ENCODE results near the gene LRRC8E.

The LRRC8E gene

DNA sequence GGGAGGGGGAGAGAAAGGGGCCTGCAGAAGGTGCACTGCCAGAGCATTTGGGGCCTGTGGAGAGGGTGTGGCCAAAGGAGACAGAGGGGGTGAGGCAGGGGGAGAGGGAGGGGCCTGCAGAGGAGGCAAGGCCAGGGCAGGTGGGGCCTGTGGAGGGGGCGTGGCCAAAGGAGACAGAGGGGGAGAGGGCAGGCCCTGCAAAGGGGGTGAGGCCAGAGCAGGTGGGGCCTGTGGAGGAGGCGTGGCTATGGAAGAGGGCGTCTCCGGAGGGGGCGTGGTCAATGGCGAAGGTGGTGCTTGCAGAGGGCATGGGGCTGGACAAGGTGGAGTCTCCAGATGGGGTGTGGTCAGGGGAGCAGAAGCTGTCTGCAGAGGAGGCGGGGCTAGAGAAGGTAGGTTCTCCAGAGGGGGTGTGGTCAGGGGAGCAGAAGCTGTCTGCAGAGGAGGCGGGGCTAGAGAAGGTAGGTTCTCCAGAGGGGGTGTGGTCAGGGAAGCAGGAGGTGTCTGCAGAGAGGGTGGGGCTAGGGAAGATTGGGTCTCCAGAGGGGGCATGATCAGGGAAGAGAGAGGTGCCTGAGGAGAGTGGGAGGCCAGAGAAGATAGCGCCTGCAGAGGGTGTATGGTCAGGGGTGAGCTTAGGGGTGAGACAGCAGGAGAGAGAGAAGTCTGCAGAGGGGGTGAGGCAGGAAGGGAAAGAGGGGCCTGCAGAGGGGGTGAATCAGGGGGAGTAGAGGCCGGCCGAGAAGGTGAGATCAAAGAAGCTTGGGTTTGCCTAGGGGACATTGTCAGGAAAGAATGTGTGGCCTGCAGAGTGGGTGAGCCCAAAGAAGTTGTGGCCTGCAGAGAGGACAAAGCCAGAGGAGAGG lies 17.5 kb upstream of the LRRC8E start:
- peak; percentile 92 for DNase-seq (ENCODE audit: low read depth)
- no peak overlapping the region for H3K4me3 ChIP-seq (ENCODE audit: low read depth, low read length)
- TF ChIP-seq, protein P1, sequence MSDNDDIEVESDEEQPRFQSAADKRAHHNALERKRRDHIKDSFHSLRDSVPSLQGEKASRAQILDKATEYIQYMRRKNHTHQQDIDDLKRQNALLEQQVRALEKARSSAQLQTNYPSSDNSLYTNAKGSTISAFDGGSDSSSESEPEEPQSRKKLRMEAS (IDR thresholded peaks at IDR 0.05; ENCODE audit: low read depth, low read length) = peak; percentile 67
- TF ChIP-seq MYC (IDR thresholded peaks at IDR 0.05; ENCODE audit: low read depth, low read length) = peak; percentile 62
- TF ChIP-seq, protein P2, sequence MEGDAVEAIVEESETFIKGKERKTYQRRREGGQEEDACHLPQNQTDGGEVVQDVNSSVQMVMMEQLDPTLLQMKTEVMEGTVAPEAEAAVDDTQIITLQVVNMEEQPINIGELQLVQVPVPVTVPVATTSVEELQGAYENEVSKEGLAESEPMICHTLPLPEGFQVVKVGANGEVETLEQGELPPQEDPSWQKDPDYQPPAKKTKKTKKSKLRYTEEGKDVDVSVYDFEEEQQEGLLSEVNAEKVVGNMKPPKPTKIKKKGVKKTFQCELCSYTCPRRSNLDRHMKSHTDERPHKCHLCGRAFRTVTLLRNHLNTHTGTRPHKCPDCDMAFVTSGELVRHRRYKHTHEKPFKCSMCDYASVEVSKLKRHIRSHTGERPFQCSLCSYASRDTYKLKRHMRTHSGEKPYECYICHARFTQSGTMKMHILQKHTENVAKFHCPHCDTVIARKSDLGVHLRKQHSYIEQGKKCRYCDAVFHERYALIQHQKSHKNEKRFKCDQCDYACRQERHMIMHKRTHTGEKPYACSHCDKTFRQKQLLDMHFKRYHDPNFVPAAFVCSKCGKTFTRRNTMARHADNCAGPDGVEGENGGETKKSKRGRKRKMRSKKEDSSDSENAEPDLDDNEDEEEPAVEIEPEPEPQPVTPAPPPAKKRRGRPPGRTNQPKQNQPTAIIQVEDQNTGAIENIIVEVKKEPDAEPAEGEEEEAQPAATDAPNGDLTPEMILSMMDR (IDR thresholded peaks at IDR 0.05; ENCODE audit: low read depth, low read length) = no peak

DNA sequence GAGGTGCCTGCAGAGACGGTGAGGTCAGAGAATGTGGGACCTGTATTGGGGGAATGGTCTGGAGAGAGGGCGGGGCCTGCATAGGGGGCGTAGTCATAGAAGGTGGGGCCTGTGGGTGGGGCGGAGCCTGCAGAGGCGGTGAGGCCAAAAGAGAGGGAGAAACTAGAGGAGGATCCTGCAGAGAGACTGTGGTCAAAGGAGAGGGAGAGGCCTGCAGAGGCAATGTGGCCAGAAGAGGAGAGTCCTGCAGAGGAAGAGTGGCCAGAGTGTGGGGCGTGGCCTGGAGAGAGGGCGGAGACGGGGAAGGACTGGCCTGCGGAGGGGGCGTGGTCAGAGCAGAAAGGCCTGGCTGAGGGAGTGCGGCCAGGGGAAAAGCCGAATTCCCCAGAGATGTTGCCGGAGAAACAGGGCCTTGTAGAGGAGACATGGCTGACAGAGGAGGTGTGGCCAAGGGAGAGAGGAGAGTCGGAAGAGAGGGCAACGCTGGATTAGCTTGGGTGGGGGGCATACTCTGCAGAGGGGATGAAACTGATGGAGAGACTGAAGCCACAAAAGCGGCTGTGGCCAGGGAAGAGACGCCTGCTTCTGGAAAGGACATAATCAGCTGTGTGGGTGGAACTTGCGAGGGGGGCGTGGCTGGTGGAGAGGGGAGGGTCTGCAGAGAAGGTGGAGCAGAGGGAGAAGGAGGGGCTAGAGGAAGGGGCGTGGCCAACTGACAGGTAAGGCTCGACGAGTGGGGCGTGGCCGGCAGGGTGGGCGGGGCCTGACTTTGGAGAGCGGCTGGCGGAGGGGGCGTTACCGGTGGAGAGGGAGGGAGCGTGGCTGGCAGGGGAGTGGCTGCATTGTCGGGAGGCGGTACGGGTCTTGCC lies 16.6 kb upstream of the LRRC8E start:
- DNase-seq (ENCODE audit: low read depth) = peak; percentile 95
- H3K4me3 ChIP-seq (ENCODE audit: low read depth, low read length) = peak overlapping the region; percentile 46
- no peak for TF ChIP-seq POLR2A (IDR thresholded peaks at IDR 0.05; ENCODE audit: extremely low read depth, insufficient read length)
- TF ChIP-seq, protein P1 (IDR thresholded peaks at IDR 0.05; ENCODE audit: low read depth, low read length) = peak; percentile 65; the same call in 1 of the 2 replicates
- peak; percentile 53; the same call in 1 of the 2 replicates for TF ChIP-seq MYC (IDR thresholded peaks at IDR 0.05; ENCODE audit: low read depth, low read length)
- TF ChIP-seq, protein P2 (IDR thresholded peaks at IDR 0.05; ENCODE audit: low read depth, low read length) = no peak

DNA sequence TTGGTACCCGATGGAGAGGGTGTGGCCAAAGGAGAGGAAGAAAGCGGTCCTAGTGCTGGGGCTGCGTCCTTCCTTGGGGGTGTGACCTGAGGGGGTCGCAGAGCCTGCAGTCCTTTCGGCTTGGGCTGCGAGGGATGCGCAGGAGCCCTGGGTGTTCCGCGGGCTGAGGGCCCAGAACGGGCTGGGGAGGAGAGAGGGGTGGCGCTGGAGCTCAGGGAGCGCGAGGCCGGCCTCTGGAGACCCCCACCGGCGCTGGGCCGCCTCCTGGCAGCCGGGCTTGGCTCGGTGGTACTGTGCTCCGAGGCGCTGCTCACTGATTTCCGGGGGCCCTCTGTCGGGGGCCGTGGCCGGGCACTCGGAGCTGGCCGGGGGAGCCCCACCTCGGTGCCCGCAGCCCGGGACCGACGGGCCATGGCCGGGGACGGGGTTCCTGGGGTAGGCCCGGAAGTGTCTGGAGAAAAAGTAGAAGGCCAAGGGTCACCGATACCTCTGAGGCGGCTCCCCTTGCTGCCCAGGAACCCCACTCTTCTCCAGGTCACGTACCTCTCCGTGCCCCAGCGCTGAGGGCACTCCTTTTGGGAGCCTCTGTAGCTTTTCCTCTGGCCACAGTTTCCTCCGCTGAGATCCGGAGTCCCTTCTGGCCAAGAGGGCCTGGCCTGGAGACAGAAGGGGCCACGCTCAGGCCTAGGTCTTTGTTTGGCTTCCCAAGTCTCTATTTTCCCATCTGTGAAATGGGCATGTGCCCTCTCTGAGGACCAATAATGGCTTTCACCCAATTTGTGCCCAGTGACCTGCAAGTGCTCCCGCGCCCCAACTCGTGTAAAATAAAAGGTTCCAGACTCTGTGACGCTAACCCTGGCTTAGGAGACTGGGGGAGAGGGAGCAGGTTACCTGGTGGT lies 15.8 kb upstream of the LRRC8E start:
- no peak for DNase-seq (ENCODE audit: low read depth)
- H3K4me3 ChIP-seq (ENCODE audit: low read depth, low read length) = no peak overlapping the region
- TF ChIP-seq MYC (IDR thresholded peaks at IDR 0.05; ENCODE audit: low read depth, low read length) = 0 out of 2 replicates have a peak, but pooled peaks have one; percentile 17
- TF ChIP-seq, protein P2 (IDR thresholded peaks at IDR 0.05; ENCODE audit: low read depth, low read length) = no peak

DNA sequence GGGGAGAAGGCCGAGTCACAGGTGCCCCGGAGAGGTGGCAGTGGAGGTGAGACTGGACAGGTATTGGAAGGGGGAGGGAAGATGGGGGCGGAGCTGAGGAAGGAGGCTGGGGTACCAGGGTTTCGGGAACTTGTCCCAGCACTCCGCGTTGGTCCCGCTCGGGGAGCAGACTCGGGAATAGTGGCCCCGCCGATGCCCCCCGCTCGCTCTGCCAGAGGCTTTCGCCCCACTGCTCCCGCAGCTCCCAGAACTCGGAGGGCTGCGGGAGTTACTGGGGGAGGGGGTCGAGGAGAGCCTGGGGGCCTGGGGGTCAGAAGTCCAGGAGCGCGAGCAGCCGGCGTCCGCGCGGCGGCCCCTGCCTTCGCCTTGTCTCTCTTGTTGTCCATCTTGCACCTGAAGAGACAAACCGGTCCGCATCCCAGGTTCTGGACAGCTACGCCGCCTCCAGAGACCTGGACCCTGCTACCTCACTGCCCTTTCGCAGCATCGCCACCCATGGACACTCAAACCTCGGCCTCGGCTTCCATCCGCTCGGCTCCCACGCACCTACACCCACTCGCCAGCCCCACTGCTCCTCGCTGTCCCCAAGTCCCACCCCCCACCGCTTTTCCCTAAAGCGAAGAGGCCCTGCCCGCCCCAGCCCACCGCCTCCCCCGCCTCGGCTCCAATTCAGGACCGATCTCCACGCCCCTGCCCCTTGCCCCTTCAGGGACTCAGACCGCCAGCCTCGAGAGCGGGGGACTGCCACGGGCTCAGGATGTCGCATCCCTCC lies 14.8 kb upstream of the LRRC8E start:
- TF ChIP-seq, protein P2 (IDR thresholded peaks at IDR 0.05; ENCODE audit: low read depth, low read length) = no peak
- TF ChIP-seq, protein P1 (IDR thresholded peaks at IDR 0.05; ENCODE audit: low read depth, low read length) = no peak
- no peak for TF ChIP-seq MYC (IDR thresholded peaks at IDR 0.05; ENCODE audit: low read depth, low read length)
- no peak for TF ChIP-seq POLR2A (IDR thresholded peaks at IDR 0.05; ENCODE audit: extremely low read depth, insufficient read length)
- no peak overlapping the region for H3K4me3 ChIP-seq (ENCODE audit: low read depth, low read length)
- no peak for DNase-seq (ENCODE audit: low read depth)
